WTC11 (cell line): ENCODE measurements around the gene KRTAP12-4.

Experiments used
- CREB1 ChIP-seq: sonication (generic); formaldehyde crosslinking; IDR thresholded peaks from 2 replicates; pipeline ENCODE4 v1.8.0; 2023; ENCODE audit warnings: mild to moderate bottlenecking, missing genetic modification reagents
- CREM ChIP-seq: sonication (generic); formaldehyde crosslinking; IDR thresholded peaks from 2 replicates; pipeline ENCODE4 v1.8.1; 2022; ENCODE audit warnings: mild to moderate bottlenecking, missing genetic modification reagents, moderate library complexity
- CTCF ChIP-seq: fragments of 200-600 bp; IDR thresholded peaks from 2 replicates; pipeline ENCODE4 v1.8.0; 2022; ENCODE audit warnings: antibody characterized with exemption
- ESRRA ChIP-seq: sonication (generic); formaldehyde crosslinking; IDR thresholded peaks from 2 replicates; pipeline ENCODE4 v1.8.1; 2022; ENCODE audit warnings: mild to moderate bottlenecking, missing genetic modification reagents, borderline replicate concordance
- HMGXB4 ChIP-seq: sonication (generic); formaldehyde crosslinking; IDR thresholded peaks from 2 replicates; pipeline ENCODE4 v1.8.1; 2023; ENCODE audit warnings: mild to moderate bottlenecking, moderate library complexity, missing genetic modification reagents
- MAX ChIP-seq: sonication (generic); formaldehyde crosslinking; IDR thresholded peaks from 2 replicates; pipeline ENCODE4 v1.8.0; 2022; ENCODE audit warnings: mild to moderate bottlenecking, missing genetic modification reagents
- MLX ChIP-seq: sonication (generic); formaldehyde crosslinking; IDR thresholded peaks from 2 replicates; pipeline ENCODE4 v1.8.1; 2023; ENCODE audit warnings: mild to moderate bottlenecking, missing genetic modification reagents, moderate library complexity
- SP1 ChIP-seq: sonication (generic); formaldehyde crosslinking; conservative IDR thresholded peaks from 2 replicates; pipeline ENCODE4 v1.8.1; 2022; ENCODE audit warnings: missing genetic modification reagents
- TCF7 ChIP-seq: sonication (generic); formaldehyde crosslinking; IDR thresholded peaks from 2 replicates; pipeline ENCODE4 v1.8.0; 2022; ENCODE audit warnings: mild to moderate bottlenecking, low read depth, missing genetic modification reagents, moderate library complexity
- USF1 ChIP-seq: sonication (generic); formaldehyde crosslinking; IDR thresholded peaks from 2 replicates; pipeline ENCODE4 v1.8.0; 2022; ENCODE audit warnings: mild to moderate bottlenecking, missing genetic modification reagents
- USF2 ChIP-seq: sonication (generic); formaldehyde crosslinking; IDR thresholded peaks from 2 replicates; pipeline ENCODE4 v1.8.1; 2023; ENCODE audit warnings: mild to moderate bottlenecking, missing genetic modification reagents, moderate library complexity
- ZNF121 ChIP-seq: sonication (generic); formaldehyde crosslinking; IDR thresholded peaks from 2 replicates; pipeline ENCODE4 v1.8.0; 2023; ENCODE audit warnings: missing genetic modification reagents
- TF ChIP-seq, protein P1 (sequence below): sonication (generic); formaldehyde crosslinking; IDR thresholded peaks from 2 replicates; pipeline ENCODE4 v1.8.0; 2022; ENCODE audit warnings: missing genetic modification reagents

GRCh38 chr21:44615911-44616590, 38.4 kb downstream of the KRTAP12-4 start:
- TF ChIP-seq MLX (CRISPR knock-in tag), result no peak
- no peak for TF ChIP-seq CREM (CRISPR knock-in tag)
- TF ChIP-seq ZNF121, result no peak
- TF ChIP-seq USF1, result no peak
- TF ChIP-seq, protein P1, sequence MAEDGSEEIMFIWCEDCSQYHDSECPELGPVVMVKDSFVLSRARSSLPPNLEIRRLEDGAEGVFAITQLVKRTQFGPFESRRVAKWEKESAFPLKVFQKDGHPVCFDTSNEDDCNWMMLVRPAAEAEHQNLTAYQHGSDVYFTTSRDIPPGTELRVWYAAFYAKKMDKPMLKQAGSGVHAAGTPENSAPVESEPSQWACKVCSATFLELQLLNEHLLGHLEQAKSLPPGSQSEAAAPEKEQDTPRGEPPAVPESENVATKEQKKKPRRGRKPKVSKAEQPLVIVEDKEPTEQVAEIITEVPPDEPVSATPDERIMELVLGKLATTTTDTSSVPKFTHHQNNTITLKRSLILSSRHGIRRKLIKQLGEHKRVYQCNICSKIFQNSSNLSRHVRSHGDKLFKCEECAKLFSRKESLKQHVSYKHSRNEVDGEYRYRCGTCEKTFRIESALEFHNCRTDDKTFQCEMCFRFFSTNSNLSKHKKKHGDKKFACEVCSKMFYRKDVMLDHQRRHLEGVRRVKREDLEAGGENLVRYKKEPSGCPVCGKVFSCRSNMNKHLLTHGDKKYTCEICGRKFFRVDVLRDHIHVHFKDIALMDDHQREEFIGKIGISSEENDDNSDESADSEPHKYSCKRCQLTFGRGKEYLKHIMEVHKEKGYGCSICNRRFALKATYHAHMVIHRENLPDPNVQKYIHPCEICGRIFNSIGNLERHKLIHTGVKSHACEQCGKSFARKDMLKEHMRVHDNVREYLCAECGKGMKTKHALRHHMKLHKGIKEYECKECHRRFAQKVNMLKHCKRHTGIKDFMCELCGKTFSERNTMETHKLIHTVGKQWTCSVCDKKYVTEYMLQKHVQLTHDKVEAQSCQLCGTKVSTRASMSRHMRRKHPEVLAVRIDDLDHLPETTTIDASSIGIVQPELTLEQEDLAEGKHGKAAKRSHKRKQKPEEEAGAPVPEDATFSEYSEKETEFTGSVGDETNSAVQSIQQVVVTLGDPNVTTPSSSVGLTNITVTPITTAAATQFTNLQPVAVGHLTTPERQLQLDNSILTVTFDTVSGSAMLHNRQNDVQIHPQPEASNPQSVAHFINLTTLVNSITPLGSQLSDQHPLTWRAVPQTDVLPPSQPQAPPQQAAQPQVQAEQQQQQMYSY (CRISPR knock-in tag), result no peak
- TF ChIP-seq SP1 (CRISPR knock-in tag), result no peak
- TF ChIP-seq CTCF, result no peak
- TF ChIP-seq CREB1, result no peak
- no peak for TF ChIP-seq ESRRA (CRISPR knock-in tag)
- no peak for TF ChIP-seq TCF7 (CRISPR knock-in tag)
- no peak for TF ChIP-seq HMGXB4 (CRISPR knock-in tag)
- TF ChIP-seq MAX (CRISPR knock-in tag), result no peak
- no peak for TF ChIP-seq USF2 (CRISPR knock-in tag)
